GM18498 (cell line): ENCODE measurements around the gene JTB.
"Not testable (repeated sequence)": the region's sequence is repeated elsewhere in the genome, so short reads cannot be mapped to it uniquely, and the experiment has no call there.

Source experiments
- ATAC-seq: cut with Tn5 transposase; IDR thresholded peaks from one replicate; pipeline ENCODE4 v1.9.1; 2021; ENCODE audit warnings: mild to moderate bottlenecking, moderate library complexity; ENCODE audit not compliant: unreplicated experiment

The JTB gene

DNA sequence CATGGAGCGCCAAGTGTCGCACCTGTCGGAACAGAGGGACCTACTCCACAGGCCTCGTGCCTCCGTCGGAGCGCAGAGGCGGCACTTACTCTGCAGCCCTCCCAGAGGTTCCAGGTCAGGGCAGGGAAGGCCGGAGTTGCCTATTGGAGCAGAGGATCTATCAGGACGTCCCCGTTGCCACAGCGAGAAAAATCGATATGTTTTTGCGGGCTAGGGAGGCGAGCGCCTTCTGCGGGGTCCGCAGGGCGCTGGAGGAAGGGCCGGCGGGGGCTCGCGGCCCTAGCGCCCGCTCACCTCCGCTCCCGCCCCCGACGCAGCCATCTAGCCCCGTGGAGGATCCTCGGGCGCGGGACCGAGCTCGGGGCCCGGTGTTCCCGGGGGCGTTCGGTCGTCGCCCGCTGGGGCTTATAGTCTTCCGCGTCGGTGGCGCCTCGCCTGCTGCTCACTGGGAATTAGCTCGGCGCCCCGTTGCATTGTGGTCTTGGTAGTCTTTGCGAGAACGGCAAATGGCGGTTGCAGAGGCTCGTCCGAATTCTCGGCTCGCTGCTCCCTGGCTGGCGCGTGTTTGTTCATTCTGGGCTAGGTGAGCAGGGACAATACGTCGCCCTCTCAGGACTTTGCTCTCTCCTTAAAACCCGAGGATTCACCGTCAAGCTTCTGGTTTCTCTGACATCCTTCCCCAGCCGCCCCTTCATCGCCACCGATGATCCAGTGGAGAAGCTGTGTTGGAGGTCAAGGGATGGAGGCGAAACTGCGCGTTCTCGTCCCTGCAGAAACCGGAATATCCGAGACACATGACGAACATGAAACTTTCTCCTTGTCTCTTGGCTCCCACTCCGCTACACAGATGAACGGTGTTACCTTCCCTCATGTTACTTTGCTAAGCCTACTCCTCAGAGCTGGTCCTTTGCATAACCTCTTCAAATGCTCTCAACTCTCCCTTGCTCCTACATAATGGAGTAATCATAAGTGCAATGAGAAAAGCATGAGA, at the start of gene JTB:
Gene JTB, minus strand, starts transcription at position 425 of the 991 bp plus-strand sequence. Its CDS starts 422 bp downstream, at position 3.
- peak; percentile 83 for ATAC-seq

DNA sequence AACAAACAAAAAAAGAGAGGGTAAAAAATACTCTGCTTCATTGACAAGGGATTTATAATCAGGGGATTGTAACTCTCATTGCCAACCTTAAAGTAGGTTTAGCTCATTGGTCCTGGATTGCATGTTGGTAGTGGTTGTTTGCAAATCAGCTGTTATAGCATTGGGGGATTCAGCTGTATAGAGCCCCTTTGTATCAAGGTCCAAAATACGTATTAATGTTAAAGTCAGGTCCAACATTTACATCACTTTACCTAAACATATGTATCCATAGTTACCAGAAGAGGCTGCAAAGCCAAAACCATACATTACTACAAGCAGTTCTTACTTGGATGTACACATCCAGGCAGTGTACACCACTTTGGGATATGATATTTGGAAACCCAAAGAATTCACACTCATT, 42.5 kb upstream of the JTB start:
- no peak for ATAC-seq

DNA sequence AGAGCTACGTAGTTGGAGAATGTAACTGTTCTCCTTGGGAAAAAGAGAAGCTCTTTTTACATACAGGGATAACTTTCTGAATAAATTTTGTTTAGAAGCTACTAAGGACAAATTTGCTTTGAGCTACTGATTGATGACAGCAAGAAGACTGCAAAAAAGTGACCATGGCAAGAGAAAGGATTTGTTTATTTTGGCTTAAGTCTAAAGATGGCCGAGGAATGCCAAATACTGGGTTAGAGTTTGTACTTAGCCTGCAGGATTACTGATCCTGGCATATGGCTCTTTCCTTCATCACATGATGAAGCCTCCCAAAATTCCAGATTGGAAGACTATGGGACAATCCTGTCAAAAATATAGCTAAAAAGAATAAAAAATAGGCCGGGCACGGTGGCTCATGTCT, 41.8 kb upstream of the JTB start:
- no peak for ATAC-seq

DNA sequence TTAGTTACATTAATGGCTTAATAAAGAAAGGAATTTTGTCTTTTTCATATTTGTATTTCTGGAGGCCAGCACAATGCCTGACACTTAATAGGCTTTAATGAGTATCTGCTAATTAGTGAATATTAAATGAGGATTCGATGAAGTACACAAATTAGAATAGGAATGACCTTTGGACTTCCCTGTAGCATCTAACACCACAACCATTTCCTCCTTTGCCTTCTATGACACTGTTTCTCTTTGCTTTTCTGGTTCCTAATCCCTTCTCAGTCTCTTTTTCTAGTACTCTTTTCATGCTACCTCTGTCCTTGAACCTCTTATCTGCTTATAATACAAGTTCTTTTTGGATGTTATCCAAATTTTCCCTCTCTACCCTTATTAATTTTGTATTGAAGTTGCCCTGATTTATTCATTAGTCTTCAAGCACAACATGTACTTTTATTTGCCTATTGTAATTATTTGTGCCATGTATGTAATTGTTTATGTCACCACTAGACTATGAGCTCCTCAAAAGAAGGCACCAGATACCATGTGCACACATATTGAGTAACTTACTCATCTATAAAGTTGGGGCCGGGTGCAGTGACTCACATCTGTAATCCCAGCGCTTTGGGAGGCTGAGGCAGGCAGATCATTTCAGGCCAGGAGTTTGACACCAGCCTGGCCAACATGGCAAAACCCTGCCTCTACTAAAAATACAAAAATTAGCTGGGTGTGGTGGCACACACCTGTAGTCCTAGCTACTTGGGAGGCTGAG, 36.9 kb upstream of the JTB start:
- no peak for ATAC-seq

DNA sequence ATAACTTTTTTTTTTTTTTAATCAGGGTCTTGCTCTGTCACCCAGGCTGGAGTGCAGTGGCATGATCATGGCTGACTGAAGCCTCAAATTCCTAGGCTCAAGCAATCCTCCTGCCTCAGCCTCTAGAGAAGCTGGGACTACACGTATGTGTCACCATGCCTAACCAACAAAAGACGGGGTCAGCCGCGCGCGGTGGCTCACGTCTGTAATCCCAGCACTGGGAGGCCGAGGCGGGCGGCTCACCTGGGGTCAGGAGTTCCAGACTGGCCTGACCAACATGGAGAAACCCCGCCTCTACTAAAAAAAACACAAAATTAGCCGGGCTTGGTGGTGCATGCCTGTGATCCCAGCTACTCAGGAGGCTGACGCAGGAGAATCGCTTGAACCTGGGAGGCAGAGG, 35.1 kb upstream of the JTB start:
- not testable (repeated sequence) for ATAC-seq

DNA sequence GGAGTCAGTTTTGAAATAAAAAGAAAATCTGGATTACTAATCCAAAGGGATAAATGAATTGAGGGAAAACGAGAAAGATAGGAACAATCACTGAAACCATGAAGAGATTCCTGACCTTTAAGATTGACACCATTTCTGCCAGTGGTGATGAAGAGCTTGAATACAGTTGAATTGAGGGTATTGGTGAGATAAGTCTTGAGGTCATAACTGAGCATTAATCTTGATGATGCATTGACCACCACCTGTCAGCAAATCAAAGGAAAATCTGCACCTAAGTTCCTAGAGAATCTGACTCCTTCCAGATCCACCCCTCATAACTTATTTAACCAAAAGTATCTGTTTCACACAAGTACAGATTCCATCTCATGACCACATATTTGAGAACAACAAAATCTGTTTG, 34.7 kb upstream of the JTB start:
- ATAC-seq, result no peak

DNA sequence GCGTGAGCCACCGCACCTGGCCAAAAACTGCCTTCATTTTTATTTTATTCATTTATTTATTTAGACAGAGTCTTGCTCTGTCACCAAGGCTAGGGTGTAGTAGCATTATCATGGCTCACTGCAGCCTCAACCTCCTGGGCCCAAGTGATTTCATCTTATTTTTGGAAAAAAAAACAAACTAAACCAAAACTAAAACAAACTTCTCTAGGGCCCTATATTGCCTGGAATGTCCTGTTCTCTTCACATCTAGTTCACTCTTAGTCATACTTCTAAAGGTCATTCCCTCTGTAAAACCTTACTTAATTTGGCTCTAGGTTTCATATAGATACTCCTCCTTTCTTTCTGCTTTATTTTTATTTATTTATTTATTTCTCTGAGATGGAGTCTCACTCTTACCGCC, 28.7 kb upstream of the JTB start:
- no peak for ATAC-seq

DNA sequence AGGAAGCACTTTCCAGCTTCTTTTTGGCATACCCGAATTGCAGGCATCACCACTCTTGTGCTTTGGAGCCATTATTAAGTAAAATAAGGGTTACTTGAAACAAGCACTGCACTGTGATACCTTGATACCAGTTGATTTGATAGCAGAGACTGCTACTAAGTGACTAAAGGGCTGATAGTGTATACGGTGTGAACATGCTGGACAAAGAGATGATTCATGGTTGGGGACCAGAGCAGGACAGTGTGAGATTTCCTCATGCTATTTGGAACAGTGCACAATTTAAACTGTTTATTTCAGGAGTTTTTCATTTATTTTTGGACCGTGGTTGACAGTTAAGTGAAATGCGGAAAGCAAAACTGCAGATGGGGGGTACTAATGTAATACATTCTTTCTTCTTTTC, 22.9 kb upstream of the JTB start:
- ATAC-seq, result no peak

DNA sequence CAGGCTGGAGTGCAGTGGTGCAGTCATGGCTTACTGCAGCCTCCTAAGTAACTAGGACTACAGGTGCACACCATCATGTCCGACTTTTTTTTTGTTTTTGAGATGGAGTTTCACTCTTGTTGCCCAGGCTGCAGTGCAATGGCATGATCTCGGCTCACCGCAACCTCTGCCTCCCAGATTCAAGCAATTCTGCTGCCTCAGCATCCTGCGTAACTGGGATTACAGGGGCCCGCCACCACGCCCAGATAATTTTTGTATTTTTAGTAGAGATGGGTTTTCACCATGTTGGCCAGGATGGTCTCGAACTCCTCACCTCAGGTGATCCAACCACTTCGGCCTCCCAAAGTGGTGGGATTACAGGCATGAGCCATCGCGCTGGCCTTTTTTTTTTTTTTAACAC, 19.4 kb upstream of the JTB start:
- not testable (repeated sequence) for ATAC-seq

DNA sequence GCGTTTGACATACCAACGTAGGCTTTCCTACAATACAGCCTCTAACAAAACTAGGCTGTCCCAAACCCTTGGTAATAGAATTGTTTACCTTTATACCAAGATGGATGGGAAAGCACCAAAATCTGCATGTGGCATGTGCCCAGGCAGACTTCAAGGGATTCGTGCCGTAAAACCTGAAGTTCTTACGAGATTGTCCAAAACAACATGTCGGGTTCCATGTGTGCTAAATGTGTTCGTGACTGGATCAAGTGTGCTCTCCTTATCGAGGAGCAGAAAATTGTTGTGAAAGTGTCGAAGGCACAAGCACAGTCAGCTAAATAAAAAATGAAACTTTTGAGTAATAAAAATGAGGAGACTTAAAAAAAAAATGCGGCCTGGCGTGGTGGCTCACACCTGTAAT, 18.2 kb upstream of the JTB start:
- ATAC-seq, result no peak

DNA sequence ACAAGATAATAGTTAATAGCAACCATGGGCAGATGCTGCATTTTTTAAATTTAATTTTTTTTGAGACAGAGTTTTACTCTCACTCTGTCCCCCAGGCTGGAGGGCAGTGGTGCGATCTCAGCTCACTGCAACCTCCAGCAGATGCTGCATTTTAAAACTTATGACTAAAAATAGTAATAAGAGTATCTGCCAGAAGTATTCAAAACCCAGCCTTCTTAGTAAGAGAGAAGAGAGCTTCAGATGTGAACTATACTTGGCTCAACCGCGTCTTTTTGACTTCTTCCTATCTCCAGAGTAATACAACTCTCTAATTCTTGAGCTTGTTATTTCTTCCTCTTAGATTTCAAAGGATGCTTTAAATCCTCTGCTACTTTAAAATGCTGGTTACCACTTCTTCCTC, 17.7 kb upstream of the JTB start:
- no peak for ATAC-seq

DNA sequence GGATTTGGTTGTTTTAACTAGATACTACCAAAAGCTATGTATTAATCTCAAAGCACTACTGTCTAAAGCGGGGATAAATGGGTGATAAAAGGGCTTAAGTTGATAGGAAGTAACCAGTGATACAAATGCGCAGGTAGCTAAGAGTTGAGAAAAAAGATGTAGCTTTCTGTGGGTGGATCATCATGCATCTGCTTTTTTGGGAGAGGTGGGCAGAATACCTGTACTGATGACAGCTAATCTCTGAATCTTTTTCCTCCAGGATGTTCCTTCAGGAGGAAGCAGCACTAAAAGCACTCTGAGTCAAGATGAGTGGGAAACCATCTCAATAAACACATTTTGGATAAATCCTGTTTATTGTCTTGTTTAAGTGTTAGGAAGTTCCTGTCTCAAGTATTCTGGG, 14.3 kb upstream of the JTB start:
- no peak for ATAC-seq

DNA sequence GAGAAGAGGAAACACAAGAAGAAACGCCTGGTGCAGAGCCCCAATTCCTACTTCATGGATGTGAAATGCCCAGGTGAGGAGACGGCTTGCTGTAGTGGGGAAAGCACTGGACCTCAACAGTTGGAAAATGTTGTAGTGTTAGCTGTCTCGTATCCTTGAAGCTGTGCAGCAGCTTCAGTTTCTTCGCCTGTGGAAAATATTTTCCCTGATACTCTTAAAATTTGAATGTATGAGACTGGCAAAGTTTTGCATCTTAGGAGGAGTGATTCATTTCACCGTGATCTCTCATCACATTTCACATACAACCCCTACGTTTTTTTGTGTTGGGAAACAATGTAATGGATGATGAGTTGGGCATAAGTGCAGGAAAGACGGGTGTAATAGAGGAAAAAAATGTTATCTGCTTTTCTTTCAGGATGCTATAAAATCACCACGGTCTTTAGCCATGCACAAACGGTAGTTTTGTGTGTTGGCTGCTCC, 13.7 kb upstream of the JTB start:
- ATAC-seq, result no peak

DNA sequence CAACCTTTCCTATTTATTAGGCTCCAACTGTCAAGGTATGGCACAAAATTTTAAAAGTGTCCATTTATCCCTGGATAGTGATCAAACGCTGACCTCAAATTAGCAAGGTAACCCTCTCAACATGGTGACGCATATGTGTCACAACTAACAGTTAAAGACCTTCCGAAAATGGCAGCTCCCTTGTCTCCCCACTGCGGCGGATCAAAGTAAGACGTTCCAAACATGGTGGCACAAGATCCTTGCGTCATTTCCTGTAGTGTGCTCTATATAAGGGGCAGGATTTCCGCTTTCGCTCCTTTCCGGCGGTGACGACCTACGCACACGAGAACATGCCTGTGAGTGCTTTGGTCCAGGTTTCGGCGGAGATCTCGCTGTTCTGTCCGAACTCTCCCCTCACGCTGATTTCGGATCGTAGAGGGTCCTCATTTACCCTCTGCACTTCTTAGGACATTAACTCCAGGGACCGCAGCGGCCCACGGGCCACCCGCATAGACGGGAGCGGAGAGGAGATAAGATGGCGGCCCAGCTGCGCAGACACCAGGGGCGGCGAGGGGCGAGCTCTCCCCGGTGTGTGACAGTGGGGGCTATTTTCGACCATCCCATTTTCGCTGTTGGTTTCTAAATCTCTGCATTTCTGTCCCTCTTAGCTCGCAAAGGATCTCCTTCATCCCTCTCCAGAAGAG, 13.1 kb upstream of the JTB start, which contains the start of gene RPS27:
Gene RPS27, plus strand, starts transcription at position 295 of the 683 bp plus-strand sequence. Its CDS starts 35 bp downstream, at position 330.
- ATAC-seq, result peak; percentile 74

DNA sequence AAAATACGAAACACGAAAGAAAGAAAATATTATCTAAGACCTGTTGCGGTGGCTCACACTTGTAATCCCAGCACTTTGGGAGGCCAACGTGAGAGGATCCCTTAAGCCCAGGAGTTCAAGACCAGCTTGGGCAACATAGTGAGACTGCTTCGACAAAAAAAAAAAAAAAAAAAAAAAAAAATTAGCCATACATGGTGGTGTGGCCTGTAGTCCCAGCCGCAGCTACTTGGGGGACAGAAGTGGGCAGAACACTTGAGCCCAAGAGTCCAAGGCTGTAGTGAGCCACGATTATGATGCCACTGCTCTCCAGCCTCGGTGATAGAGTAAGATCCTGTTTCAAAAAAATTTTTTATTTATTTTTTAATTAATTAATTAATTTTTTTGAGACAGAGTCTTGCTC, 10.1 kb upstream of the JTB start:
- ATAC-seq, result no peak

DNA sequence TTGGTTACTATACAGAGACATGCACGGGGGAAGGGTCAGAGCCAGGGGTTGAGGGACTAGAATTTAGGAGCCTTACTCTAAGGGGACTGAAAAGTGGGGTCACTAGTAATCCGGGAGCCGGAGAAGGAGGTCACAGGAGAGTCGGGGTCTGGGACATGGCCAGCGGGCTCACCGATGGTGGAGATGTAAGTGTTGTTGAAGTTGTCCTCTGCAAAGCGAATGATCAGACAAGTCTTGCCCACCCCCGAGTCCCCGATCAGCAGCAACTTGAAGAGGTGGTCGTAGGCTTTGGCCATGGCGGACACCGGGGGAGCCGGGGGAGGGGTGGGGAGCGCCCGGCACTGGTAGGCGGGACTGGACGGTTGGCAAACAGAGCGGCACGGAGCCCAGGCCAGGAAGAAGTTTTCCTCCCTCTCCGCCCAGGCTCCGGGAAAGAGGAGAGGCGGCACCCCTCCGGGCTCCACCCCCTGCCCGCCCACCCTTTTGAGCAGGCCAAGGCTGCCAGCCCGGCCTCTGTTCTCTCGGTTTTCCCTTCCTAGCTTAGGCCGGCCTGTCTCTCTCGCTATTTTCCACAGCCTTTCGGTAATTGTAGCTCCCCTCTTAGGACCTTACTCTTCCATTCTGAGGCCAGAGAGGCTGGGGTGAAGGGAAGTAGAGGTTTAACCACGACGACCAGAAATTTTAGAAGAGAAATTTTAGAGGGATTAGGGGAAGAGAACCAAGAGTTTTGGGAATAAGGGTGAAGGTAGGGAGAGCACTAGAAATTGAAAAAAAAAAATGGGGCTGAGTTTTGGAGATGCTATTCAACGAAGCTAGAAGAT, 8.7 kb upstream of the JTB start, which contains the start of gene RAB13:
Gene RAB13, minus strand, starts transcription at position 399 of the 821 bp plus-strand sequence. Its CDS starts 103 bp downstream, at position 296.
- ATAC-seq, result no peak

DNA sequence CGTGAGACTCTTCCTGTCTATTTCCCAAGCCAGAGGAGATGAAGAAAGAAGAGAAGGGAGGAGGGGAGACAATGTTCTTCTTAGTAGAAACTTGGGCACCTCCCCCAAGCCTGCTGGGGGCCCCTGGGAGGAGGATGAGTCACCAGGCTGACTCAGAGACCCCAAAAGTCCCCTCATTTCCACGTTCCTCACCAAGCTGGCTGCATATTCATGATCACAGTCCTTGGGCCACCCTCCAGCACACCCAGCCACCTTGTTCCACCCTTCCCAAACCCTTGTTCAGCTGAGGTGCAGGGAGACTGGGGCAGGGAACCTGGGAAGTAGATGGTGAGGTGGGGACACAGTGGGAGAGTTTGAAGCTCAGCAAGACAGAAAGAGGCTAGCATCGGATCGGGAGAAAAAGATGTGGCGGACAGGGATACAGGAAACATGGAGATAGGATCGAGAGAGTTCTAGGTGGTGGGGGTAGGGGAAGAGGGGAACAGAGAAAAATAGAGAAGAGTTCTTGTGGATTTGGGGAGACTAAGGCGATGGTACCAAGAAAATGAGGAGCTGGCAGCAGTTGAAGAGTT, 8.0 kb upstream of the JTB start:
- no peak for ATAC-seq

DNA sequence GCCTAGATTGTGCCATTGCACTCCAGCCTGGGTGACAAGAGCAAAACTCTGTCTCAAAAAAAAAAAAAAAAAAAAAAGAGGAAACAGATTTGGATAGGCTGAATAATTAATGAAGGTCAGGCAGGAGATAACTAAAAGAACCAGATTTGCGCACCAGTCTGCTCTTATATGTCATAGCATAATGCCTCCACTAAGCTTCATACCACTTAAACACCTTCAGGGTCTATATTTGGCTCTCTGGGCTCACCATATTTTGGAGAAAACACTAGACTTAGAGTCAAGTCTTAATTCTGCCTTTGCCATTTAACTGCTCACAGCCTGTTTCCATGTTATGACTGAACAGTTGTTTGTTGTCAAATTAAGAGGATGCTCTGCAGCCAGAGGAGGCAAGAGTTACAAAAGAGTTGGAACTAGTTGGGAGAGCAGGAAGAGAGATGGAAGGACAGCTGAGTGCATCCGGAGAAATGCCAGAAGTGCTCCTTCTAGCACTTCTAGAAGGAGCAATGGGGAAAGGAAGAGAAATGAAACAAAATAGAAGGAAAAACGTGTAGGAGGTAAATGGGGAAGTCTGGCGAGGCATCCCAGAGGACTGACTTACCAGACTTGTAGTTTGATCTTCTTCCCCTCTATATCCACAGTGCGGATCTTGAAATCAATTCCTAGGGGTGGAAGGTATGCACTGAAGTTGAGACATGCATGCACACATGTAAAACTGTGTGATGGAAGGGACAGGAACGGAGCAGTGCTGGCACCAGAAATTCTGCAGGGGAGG, 6.8 kb upstream of the JTB start:
- ATAC-seq, result no peak

DNA sequence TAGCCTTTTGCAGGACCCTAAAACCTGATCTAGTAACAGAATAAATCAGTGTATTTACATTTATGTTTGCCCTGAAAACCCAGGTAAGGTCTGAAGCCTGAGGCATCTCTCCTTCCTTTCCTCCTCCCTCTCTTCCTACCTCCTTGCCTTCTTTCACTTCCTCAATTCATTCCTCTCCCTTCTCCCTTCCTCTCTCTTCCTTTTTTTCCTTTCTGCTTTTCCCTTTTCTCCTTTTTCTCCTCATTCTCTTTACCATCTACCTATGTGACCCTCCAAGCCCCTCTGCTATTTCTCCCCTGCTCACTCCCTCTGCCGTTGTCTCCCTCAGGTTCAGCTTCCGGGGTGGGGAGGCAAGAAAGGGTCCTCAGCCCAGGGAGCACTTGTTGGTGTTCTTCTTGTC, 4.3 kb upstream of the JTB start:
- ATAC-seq, result not testable (repeated sequence)
